GM23338 (cell line): ENCODE measurements around the gene MAP3K4. TPM values are rescaled to one million over a fixed set of nuclear protein-coding genes. Genes with fewer than 3 reads are reported as not detected.

Experiments used
- ATAC-seq: fragments of 200-7000 bp; cut with Tn5 transposase; 3 replicates; pipeline ENCODE4 v1.9.1; 2020
- DNase-seq: peaks from one replicate; pipeline ENCODE4 v3.0.0-alpha.2; 2015; ENCODE audit warnings: low spot score
- H2AFZ ChIP-seq: fragments of 200-600 bp; sonication (generic); 2 replicates; pipeline ENCODE4 v1.8.0; 2016; ENCODE audit warnings: antibody characterized with exemption, mild to moderate bottlenecking, moderate library complexity
- H3F3A ChIP-seq: fragments of 200-600 bp; sonication (generic); replicated peaks from 2 replicates; pipeline ENCODE4 v1.8.0; 2017; ENCODE audit warnings: antibody characterized with exemption, mixed run types, low read depth
- H3K27ac ChIP-seq: fragments of 200-600 bp; sonication (generic); 2 replicates; pipeline ENCODE4 v1.6.1; 2016; ENCODE audit warnings: low read depth
- H3K27me3 ChIP-seq: fragments of 200-600 bp; sonication (generic); 2 replicates; pipeline ENCODE4 v1.8.0; 2016; ENCODE audit warnings: mild to moderate bottlenecking, mixed run types, moderate library complexity; ENCODE audit not compliant: insufficient read depth
- H3K36me3 ChIP-seq: fragments of 200-600 bp; sonication (generic); 2 replicates; pipeline ENCODE4 v1.8.0; 2016; ENCODE audit warnings: mild to moderate bottlenecking; ENCODE audit not compliant: insufficient read depth
- H3K4me1 ChIP-seq: fragments of 200-600 bp; sonication (generic); 2 replicates; pipeline ENCODE4 v1.8.0; 2016; ENCODE audit warnings: mild to moderate bottlenecking, moderate library complexity; ENCODE audit not compliant: insufficient read depth
- H3K4me2 ChIP-seq: fragments of 200-600 bp; sonication (generic); 2 replicates; pipeline ENCODE4 v1.7.1; 2017; ENCODE audit warnings: mixed run types
- H3K4me3 ChIP-seq: fragments of 200-600 bp; sonication (generic); 2 replicates; pipeline ENCODE4 v1.6.1; 2016; ENCODE audit warnings: mixed run types
- H3K79me2 ChIP-seq: fragments of 200-600 bp; sonication (generic); replicated peaks from 2 replicates; pipeline ENCODE4 v1.8.0; 2017; ENCODE audit warnings: mild to moderate bottlenecking; ENCODE audit not compliant: insufficient read depth
- H3K9me2 ChIP-seq: fragments of 200-600 bp; sonication (generic); 2 replicates; pipeline ENCODE4 v1.8.0; 2017; ENCODE audit not compliant: insufficient read depth
- H4K20me1 ChIP-seq: fragments of 200-600 bp; sonication (generic); replicated peaks from 2 replicates; pipeline ENCODE4 v1.8.0; 2017; ENCODE audit warnings: mild to moderate bottlenecking; ENCODE audit not compliant: insufficient read depth
- H3K27ac Mint-ChIP-seq: 2 replicates; pipeline ENCODE4 v1.8.0; 2020; ENCODE audit warnings: inconsistent platforms, mild to moderate bottlenecking, moderate library complexity, mixed read lengths
- H3K27me3 Mint-ChIP-seq: 3 replicates; pipeline ENCODE4 v1.8.0; 2022; ENCODE audit warnings: low read depth, mild to moderate bottlenecking, moderate library complexity, mixed read lengths, inconsistent platforms; ENCODE audit not compliant: insufficient read depth, poor library complexity
- H3K36me3 Mint-ChIP-seq: 3 replicates; pipeline ENCODE4 v1.8.0; 2021; ENCODE audit warnings: low read depth, mild to moderate bottlenecking, inconsistent platforms, moderate library complexity, mixed read lengths
- H3K4me1 Mint-ChIP-seq: 3 replicates; pipeline ENCODE4 v1.8.0; 2020; ENCODE audit warnings: mild to moderate bottlenecking, inconsistent platforms, mixed read lengths
- H3K4me3 Mint-ChIP-seq: 3 replicates; pipeline ENCODE4 v1.8.0; 2021; ENCODE audit warnings: moderate library complexity, mild to moderate bottlenecking, inconsistent platforms, mixed read lengths
- H3K9me3 Mint-ChIP-seq: 3 replicates; pipeline ENCODE4 v1.8.0; 2020; ENCODE audit warnings: moderate library complexity, mild to moderate bottlenecking, inconsistent platforms, mixed read lengths
- CREB1 ChIP-seq: fragments of 250-450 bp; sonication (Bioruptor Pico); IDR thresholded peaks from 2 replicates; pipeline ENCODE4 v1.5.0; 2020; ENCODE audit warnings: low read depth, mild to moderate bottlenecking, moderate library complexity
- EZH2 ChIP-seq: fragments of 200-600 bp; sonication (generic); IDR thresholded peaks from one replicate; pipeline ENCODE4 v1.8.0; 2017; ENCODE audit warnings: antibody characterized with exemption, mild to moderate bottlenecking, low read depth; ENCODE audit not compliant: unreplicated experiment
- EZH2phosphoT487 ChIP-seq: fragments of 200-600 bp; sonication (generic); IDR thresholded peaks from one replicate; pipeline ENCODE4 v1.8.1; 2018; ENCODE audit warnings: antibody characterized with exemption; ENCODE audit not compliant: unreplicated experiment
- JUNB ChIP-seq: IDR thresholded peaks from one replicate; pipeline ENCODE4 v1.6.1; 2016; ENCODE audit warnings: antibody characterized with exemption; ENCODE audit not compliant: unreplicated experiment
- NANOG ChIP-seq: IDR thresholded peaks from 2 replicates; pipeline ENCODE4 v1.6.1; 2016; ENCODE audit warnings: antibody characterized with exemption, borderline replicate concordance
- POLR2AphosphoS5 ChIP-seq: IDR thresholded peaks from 2 replicates; pipeline ENCODE4 v1.6.1; 2016; ENCODE audit warnings: antibody characterized with exemption, low read depth
- REST ChIP-seq: IDR thresholded peaks from one replicate; pipeline ENCODE4 v1.6.1; 2018; ENCODE audit warnings: antibody characterized with exemption; ENCODE audit not compliant: unreplicated experiment
- STAT1 ChIP-seq: IDR thresholded peaks from one replicate; pipeline ENCODE4 v1.6.1; 2016; ENCODE audit warnings: antibody characterized with exemption; ENCODE audit not compliant: unreplicated experiment
- ZNF114 ChIP-seq: fragments of 250-450 bp; sonication (Bioruptor Pico); IDR thresholded peaks from 2 replicates; pipeline ENCODE4 v1.5.0; 2020; ENCODE audit warnings: mild to moderate bottlenecking, moderate library complexity
- ZNF331 ChIP-seq: fragments of 250-450 bp; sonication (Bioruptor Pico); IDR thresholded peaks from 2 replicates; pipeline ENCODE4 v1.5.0; 2020; ENCODE audit warnings: low read depth, mild to moderate bottlenecking, moderate library complexity
- polyA plus RNA-seq: library from polyadenylated mRNA; unstranded; fragments of >200 nt; fragmentation: Nextera tagmentation; extraction: Ambion mirVana; gene quantifications from 2 replicates; pipeline ENCODE4 v1.2.1, GENCODE V29; 2016
- total RNA-seq: library from RNA; depleted of rRNA; stranded (reverse); fragments of >200 nt; shearing (Covaris generic); gene quantifications from 2 replicates; pipeline ENCODE4 v1.2.3, GENCODE V29; 2014
- TF ChIP-seq, protein P1 (sequence below), 2 experiments: fragments of 200-600 bp in 1 of 2; sonication (generic) in 1 of 2; conservative IDR thresholded peaks; 2 replicates each; pipeline versions ENCODE4 v1.5.1 to v1.6.1; 2016 to 2017; ENCODE audit warnings: antibody characterized with exemption in 2 of 2, low read depth in 2 of 2, mild to moderate bottlenecking in 2 of 2, moderate library complexity in 1 of 2
- TF ChIP-seq, protein P2 (sequence below): fragments of 250-450 bp; sonication (Bioruptor Pico); IDR thresholded peaks from 2 replicates; pipeline ENCODE4 v1.5.0; 2020; ENCODE audit warnings: mild to moderate bottlenecking, moderate library complexity
- TF ChIP-seq, protein P3 (sequence below): IDR thresholded peaks from 2 replicates; pipeline ENCODE4 v1.6.1; 2016; ENCODE audit warnings: antibody characterized with exemption

MAP3K4 gene
- total and polyA plus RNA-seq, 2 experiments from 2014 or later, result 44.4 to 48.8 TPM

DNA sequence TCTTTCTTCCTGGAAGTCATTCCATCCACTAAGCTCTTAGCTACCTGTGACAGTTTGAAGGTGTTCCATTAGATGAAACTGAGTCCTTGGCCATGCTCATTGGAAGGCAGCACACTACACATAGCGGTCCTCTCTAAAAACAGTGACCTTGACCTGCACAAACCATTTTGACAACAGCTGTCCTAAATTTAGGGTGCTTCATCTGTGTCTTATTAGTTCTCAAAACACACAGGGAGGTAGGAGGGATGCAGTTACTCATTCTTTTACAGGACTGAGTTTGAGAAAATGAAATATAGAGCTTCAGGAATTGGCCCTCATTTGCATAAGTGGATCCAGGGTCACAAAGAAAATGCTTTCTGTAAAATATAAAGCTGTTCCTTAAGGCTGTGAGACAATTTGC lies 20.4 kb upstream of the MAP3K4 start:
- H3K4me1 ChIP-seq, result 0 out of 2 replicates have a peak, but pooled peaks cover 5% of the 10 kb centered on the region
- DNase-seq (no peak), ATAC-seq (no peak)
- no peaks in the 10 kb centered on the region for H3K27me3 ChIP-seq
- Mint-ChIP-seq H3K4me3 (no peak overlapping the region), H3K36me3 (peaks cover 1% of the 10 kb centered on the region; the same call in 1 of the 3 replicates), H3K4me1 (peaks cover 24% of the 10 kb centered on the region), H3K27me3 (peaks cover 1% of the 10 kb centered on the region), H3K27ac (no peak overlapping the region), H3K9me3 (0 out of 3 replicates have a peak, but pooled peaks cover under 1% of the 10 kb centered on the region)
- H3K4me3 ChIP-seq, result no peak overlapping the region
- H3K36me3 ChIP-seq, result no peaks in the 10 kb centered on the region
- 0 out of 2 replicates have a peak, but pooled peaks cover 4% of the 10 kb centered on the region for H3K9me2 ChIP-seq
- H2AFZ ChIP-seq, result no peak overlapping the region
- TF ChIP-seq, protein P1, sequence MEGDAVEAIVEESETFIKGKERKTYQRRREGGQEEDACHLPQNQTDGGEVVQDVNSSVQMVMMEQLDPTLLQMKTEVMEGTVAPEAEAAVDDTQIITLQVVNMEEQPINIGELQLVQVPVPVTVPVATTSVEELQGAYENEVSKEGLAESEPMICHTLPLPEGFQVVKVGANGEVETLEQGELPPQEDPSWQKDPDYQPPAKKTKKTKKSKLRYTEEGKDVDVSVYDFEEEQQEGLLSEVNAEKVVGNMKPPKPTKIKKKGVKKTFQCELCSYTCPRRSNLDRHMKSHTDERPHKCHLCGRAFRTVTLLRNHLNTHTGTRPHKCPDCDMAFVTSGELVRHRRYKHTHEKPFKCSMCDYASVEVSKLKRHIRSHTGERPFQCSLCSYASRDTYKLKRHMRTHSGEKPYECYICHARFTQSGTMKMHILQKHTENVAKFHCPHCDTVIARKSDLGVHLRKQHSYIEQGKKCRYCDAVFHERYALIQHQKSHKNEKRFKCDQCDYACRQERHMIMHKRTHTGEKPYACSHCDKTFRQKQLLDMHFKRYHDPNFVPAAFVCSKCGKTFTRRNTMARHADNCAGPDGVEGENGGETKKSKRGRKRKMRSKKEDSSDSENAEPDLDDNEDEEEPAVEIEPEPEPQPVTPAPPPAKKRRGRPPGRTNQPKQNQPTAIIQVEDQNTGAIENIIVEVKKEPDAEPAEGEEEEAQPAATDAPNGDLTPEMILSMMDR (conservative IDR thresholded peaks at IDR 0.05; ENCODE audit: low read depth in 2 of 2), result no peak
- TF ChIP-seq STAT1 (no peak), ZNF114 (CRISPR knock-in tag) (no peak), EZH2phosphoT487 (no peak), CREB1 (CRISPR knock-in tag) (no peak), NANOG (no peak), ZNF331 (no peak), JUNB (no peak), REST (no peak), EZH2 (no peak), POLR2AphosphoS5 (no peak)
- TF ChIP-seq, protein P2, sequence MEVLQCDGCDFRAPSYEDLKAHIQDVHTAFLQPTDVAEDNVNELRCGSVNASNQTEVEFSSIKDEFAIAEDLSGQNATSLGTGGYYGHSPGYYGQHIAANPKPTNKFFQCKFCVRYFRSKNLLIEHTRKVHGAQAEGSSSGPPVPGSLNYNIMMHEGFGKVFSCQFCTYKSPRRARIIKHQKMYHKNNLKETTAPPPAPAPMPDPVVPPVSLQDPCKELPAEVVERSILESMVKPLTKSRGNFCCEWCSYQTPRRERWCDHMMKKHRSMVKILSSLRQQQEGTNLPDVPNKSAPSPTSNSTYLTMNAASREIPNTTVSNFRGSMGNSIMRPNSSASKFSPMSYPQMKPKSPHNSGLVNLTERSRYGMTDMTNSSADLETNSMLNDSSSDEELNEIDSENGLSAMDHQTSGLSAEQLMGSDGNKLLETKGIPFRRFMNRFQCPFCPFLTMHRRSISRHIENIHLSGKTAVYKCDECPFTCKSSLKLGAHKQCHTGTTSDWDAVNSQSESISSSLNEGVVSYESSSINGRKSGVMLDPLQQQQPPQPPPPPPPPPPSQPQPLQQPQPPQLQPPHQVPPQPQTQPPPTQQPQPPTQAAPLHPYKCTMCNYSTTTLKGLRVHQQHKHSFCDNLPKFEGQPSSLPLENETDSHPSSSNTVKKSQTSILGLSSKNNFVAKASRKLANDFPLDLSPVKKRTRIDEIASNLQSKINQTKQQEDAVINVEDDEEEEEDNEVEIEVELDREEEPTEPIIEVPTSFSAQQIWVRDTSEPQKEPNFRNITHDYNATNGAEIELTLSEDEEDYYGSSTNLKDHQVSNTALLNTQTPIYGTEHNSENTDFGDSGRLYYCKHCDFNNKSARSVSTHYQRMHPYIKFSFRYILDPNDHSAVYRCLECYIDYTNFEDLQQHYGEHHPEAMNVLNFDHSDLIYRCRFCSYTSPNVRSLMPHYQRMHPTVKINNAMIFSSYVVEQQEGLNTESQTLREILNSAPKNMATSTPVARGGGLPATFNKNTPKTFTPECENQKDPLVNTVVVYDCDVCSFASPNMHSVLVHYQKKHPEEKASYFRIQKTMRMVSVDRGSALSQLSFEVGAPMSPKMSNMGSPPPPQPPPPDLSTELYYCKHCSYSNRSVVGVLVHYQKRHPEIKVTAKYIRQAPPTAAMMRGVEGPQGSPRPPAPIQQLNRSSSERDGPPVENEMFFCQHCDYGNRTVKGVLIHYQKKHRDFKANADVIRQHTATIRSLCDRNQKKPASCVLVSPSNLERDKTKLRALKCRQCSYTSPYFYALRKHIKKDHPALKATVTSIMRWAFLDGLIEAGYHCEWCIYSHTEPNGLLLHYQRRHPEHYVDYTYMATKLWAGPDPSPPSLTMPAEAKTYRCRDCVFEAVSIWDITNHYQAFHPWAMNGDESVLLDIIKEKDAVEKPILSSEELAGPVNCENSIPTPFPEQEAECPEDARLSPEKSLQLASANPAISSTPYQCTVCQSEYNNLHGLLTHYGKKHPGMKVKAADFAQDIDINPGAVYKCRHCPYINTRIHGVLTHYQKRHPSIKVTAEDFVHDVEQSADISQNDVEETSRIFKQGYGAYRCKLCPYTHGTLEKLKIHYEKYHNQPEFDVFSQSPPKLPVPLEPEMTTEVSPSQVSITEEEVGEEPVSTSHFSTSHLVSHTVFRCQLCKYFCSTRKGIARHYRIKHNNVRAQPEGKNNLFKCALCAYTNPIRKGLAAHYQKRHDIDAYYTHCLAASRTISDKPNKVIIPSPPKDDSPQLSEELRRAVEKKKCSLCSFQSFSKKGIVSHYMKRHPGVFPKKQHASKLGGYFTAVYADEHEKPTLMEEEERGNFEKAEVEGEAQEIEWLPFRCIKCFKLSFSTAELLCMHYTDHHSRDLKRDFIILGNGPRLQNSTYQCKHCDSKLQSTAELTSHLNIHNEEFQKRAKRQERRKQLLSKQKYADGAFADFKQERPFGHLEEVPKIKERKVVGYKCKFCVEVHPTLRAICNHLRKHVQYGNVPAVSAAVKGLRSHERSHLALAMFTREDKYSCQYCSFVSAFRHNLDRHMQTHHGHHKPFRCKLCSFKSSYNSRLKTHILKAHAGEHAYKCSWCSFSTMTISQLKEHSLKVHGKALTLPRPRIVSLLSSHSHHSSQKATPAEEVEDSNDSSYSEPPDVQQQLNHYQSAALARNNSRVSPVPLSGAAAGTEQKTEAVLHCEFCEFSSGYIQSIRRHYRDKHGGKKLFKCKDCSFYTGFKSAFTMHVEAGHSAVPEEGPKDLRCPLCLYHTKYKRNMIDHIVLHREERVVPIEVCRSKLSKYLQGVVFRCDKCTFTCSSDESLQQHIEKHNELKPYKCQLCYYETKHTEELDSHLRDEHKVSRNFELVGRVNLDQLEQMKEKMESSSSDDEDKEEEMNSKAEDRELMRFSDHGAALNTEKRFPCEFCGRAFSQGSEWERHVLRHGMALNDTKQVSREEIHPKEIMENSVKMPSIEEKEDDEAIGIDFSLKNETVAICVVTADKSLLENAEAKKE (CRISPR knock-in tag), result no peak
- TF ChIP-seq, protein P3, sequence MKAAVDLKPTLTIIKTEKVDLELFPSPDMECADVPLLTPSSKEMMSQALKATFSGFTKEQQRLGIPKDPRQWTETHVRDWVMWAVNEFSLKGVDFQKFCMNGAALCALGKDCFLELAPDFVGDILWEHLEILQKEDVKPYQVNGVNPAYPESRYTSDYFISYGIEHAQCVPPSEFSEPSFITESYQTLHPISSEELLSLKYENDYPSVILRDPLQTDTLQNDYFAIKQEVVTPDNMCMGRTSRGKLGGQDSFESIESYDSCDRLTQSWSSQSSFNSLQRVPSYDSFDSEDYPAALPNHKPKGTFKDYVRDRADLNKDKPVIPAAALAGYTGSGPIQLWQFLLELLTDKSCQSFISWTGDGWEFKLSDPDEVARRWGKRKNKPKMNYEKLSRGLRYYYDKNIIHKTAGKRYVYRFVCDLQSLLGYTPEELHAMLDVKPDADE, result no peak
- no peaks in the 10 kb centered on the region for H3F3A ChIP-seq
- H3K4me2 ChIP-seq, result no peak overlapping the region
- no peaks in the 10 kb centered on the region for H3K79me2 ChIP-seq
- no peaks in the 10 kb centered on the region for H4K20me1 ChIP-seq
- H3K27ac ChIP-seq, result no peak overlapping the region
